IMR-90 (cell line): ENCODE results near the gene NPIPB6. TPM values are rescaled to one million over a fixed set of nuclear protein-coding genes. Genes with fewer than 3 reads are reported as not detected.
"Not testable (repeated sequence)": the region's sequence is repeated elsewhere in the genome, so short reads cannot be mapped to it uniquely, and the experiment has no call there.

Experiments used
- ATAC-seq: fragments of 200-7000 bp; cut with Tn5 transposase; 2 replicates; pipeline ENCODE4 v1.9.1; 2020; ENCODE audit warnings: low read depth, mild to moderate bottlenecking, moderate library complexity
- BruUV-seq: library from RNA; stranded (reverse); fragments of 400-500 nt; replicated peaks from 2 replicates; lab custom pipeline; 2021; lab: Mats Ljungman, UMichigan
- CTCF ChIA-PET: fragments of 300-600 bp; formaldehyde crosslinking; extraction: SDS; loops from one replicate; lab custom pipeline; 2021; ENCODE audit warnings: antibody characterized with exemption; lab: Yijun Ruan, JAX
- POLR2A ChIA-PET: fragments of 300-600 bp; sonication (Branson Sonifier 250); formaldehyde crosslinking; loops from one replicate; lab custom pipeline; 2022; ENCODE audit warnings: antibody characterized with exemption; ENCODE audit not compliant: unreplicated experiment; lab: Charles Lee
- DNase-seq: peaks from one replicate; pipeline ENCODE4 v3.0.0; 2013
- H2AFZ ChIP-seq: replicated peaks from 2 replicates; pipeline ENCODE3; 2013; ENCODE audit warnings: low read length, mild to moderate bottlenecking; ENCODE audit not compliant: poor library complexity
- H2AK5ac ChIP-seq: 2 replicates; pipeline ENCODE4 v1.6.1; 2013; ENCODE audit warnings: low read depth, low read length, inconsistent platforms
- H2AK9ac ChIP-seq: replicated peaks from 2 replicates; pipeline ENCODE3; 2013; ENCODE audit warnings: mild to moderate bottlenecking, low read depth, low read length, moderate library complexity; ENCODE audit not compliant: poor library complexity
- H2BK120ac ChIP-seq: 2 replicates; pipeline ENCODE4 v1.6.1; 2013; ENCODE audit warnings: low read depth, low read length, inconsistent platforms
- H2BK15ac ChIP-seq: 3 replicates; pipeline ENCODE4 v1.6.1; 2013; ENCODE audit warnings: low read depth, low read length, inconsistent platforms
- H2BK20ac ChIP-seq: 2 replicates; pipeline ENCODE4 v1.6.1; 2013; ENCODE audit warnings: low read depth, mild to moderate bottlenecking, inconsistent platforms, low read length, moderate library complexity
- H2BK5ac ChIP-seq: 2 replicates; pipeline ENCODE4 v1.6.1; 2013; ENCODE audit warnings: mild to moderate bottlenecking, low read depth, low read length, inconsistent platforms; ENCODE audit not compliant: poor library complexity, severe bottlenecking
- H3K14ac ChIP-seq: replicated peaks from 2 replicates; pipeline ENCODE4 v1.6.1; 2013; ENCODE audit warnings: low read depth, low read length, inconsistent platforms
- H3K18ac ChIP-seq: 2 replicates; pipeline ENCODE4 v1.6.1; 2013; ENCODE audit warnings: low read depth, low read length, control low read depth
- H3K23ac ChIP-seq: 2 replicates; pipeline ENCODE4 v1.6.1; 2013; ENCODE audit warnings: low read depth, low read length, inconsistent platforms
- H3K27ac ChIP-seq: 2 replicates; pipeline ENCODE4 v1.5.1; 2013; ENCODE audit warnings: mild to moderate bottlenecking, control low read depth, low read length; ENCODE audit not compliant: insufficient read depth
- H3K27me3 ChIP-seq: 2 replicates; pipeline ENCODE4 v1.6.1; 2013; ENCODE audit warnings: low read length; ENCODE audit not compliant: control insufficient read depth, insufficient read depth
- H3K36me3 ChIP-seq: 2 replicates; pipeline ENCODE4 v1.6.1; 2013; ENCODE audit warnings: low read length, mixed read lengths; ENCODE audit not compliant: control insufficient read depth, insufficient read depth
- H3K4ac ChIP-seq: 2 replicates; pipeline ENCODE4 v1.6.1; 2013; ENCODE audit warnings: low read depth, low read length, inconsistent platforms
- H3K4me1 ChIP-seq: 2 replicates; pipeline ENCODE4 v1.6.1; 2013; ENCODE audit warnings: low read length, mixed read lengths; ENCODE audit not compliant: control insufficient read depth, insufficient read depth
- H3K4me2 ChIP-seq: 2 replicates; pipeline ENCODE4 v1.6.1; 2013; ENCODE audit warnings: low read depth, mild to moderate bottlenecking, control low read depth, low read length, moderate library complexity
- H3K4me3 ChIP-seq: 2 replicates; pipeline ENCODE4 v1.5.1; 2013; ENCODE audit warnings: low read depth, mild to moderate bottlenecking, control low read depth, low read length, moderate library complexity; ENCODE audit not compliant: insufficient read depth
- H3K56ac ChIP-seq: 2 replicates; pipeline ENCODE4 v1.6.1; 2013; ENCODE audit warnings: low read length, inconsistent platforms; ENCODE audit not compliant: insufficient read depth; ENCODE audit errors: extremely low read depth
- H3K79me1 ChIP-seq, 2 experiments: 2 replicates each; pipeline ENCODE4 v1.6.1; 2013; ENCODE audit warnings: low read length in 2 of 2, inconsistent platforms in 1 of 2, low read depth in 1 of 2
- H3K9ac ChIP-seq: 2 replicates; pipeline ENCODE4 v1.6.1; 2013; ENCODE audit warnings: low read depth, low read length, control low read depth
- H3K9me1 ChIP-seq: 2 replicates; pipeline ENCODE4 v1.6.1; 2013; ENCODE audit warnings: low read length, inconsistent platforms; ENCODE audit not compliant: insufficient read depth
- H3K9me3 ChIP-seq: 2 replicates; pipeline ENCODE4 v1.6.1; 2013; ENCODE audit warnings: low read length; ENCODE audit not compliant: control insufficient read depth, insufficient read depth
- H4K20me1 ChIP-seq: 2 replicates; pipeline ENCODE4 v1.6.1; 2013; ENCODE audit warnings: low read length, inconsistent platforms; ENCODE audit not compliant: insufficient read depth
- H4K5ac ChIP-seq: 2 replicates; pipeline ENCODE4 v1.6.1; 2013; ENCODE audit warnings: mild to moderate bottlenecking, low read depth, low read length, control low read depth
- H4K8ac ChIP-seq, 2 experiments: 2 replicates each; pipeline ENCODE4 v1.6.1; 2013; ENCODE audit warnings: low read depth in 2 of 2, low read length in 2 of 2, control low read depth in 1 of 2, inconsistent platforms in 1 of 2
- H4K91ac ChIP-seq: 2 replicates; pipeline ENCODE4 v1.6.1; 2013; ENCODE audit warnings: low read depth, low read length, inconsistent platforms; ENCODE audit not compliant: insufficient read depth
- WGBS, 2 experiments: methylation state at CpG; one replicate each; pipeline versions ENCODE4 v1.1.5 to v1.1.7; 2013; ENCODE audit warnings: missing lambda C conversion rate in 2 of 2; ENCODE audit not compliant: insufficient read length in 1 of 2; ENCODE audit errors: extremely low coverage in 2 of 2; 5-methylcytosine and 5-hydroxymethylcytosine counted together
- dilution Hi-C: fragments of 300-500 bp; cut with HindIII; formaldehyde crosslinking; loops from one replicate; pipeline ENCODE4 v1.14.3; 2018; ENCODE audit warnings: low sequenced_read_pairs; ENCODE audit not compliant: unreplicated experiment
- in situ Hi-C: fragments of 300-500 bp; cut with MboI; formaldehyde crosslinking; loops from 3 replicates; pipeline ENCODE4 v1.14.3; 2019; ENCODE audit warnings: low sequenced_read_pairs, inconsistent platforms, mixed read lengths
- intact Hi-C: fragments of 100-400 bp; cut with micrococcal nuclease; formaldehyde crosslinking; loops from 2 replicates; pipeline ENCODE4 v1.10.0; 2022
- polyA plus RNA-seq, 3 experiments: library from polyadenylated mRNA; depleted of rRNA; stranded (reverse); fragments of >200 nt; gene quantifications; 2 replicates each; pipeline ENCODE4 v1.2.3, GENCODE V29; 2012; ENCODE audit warnings: low replicate concordance in 1 of 3
- total RNA-seq: library from RNA; depleted of rRNA; stranded (reverse); fragments of >200 nt; gene quantifications from 2 replicates; pipeline ENCODE4 v1.2.3, GENCODE V29; 2012

Gene NPIPB6
- total and polyA plus RNA-seq, 2 of the 4 experiments (the other 2 are of a cell fraction), result 0.18 to 0.19 TPM

DNA sequence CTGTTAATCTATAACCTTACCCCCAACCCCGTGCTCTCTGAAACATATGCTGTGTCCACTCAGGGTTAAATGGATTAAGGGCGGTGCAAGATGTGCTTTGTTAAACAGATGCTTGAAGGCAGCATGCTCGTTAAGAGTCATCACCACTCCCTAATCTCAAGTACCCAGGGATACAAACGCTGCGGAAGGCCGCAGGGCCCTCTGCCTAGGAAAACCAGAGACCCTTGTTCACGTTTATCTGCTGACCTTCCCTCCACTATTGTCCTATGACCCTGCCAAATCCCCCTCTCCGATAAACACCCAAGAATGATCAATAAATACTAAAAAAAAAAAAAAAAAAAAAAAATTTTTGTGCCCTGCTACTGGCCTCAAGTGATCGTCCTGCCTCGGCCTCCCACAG is 14.5 kb upstream of the NPIPB6 start:
- H2BK20ac ChIP-seq, H3K23ac ChIP-seq, H3K9me1 ChIP-seq, intact Hi-C loops, H2BK5ac ChIP-seq, H4K8ac ChIP-seq, in situ Hi-C loops, dilution Hi-C loops, H3K27ac ChIP-seq, ATAC-seq, CTCF ChIA-PET, H3K4ac ChIP-seq, H3K4me1 ChIP-seq, H4K20me1 ChIP-seq, H3K27me3 ChIP-seq, H3K9me3 ChIP-seq, H2AFZ ChIP-seq, DNase-seq, H3K4me3 ChIP-seq, H2BK120ac ChIP-seq, H3K79me1 ChIP-seq, H3K56ac ChIP-seq, H2AK5ac ChIP-seq, BruUV-seq, H2BK15ac ChIP-seq, H4K91ac ChIP-seq, POLR2A ChIA-PET, H3K14ac ChIP-seq, H3K36me3 ChIP-seq, H4K5ac ChIP-seq, H3K9ac ChIP-seq, H3K4me2 ChIP-seq, H3K18ac ChIP-seq, H2AK9ac ChIP-seq: not testable (repeated sequence)
- no CpG with 5 or more reads among the region's 10 CpGs for WGBS, 2 experiments

GRCh38 chr16:28377108-28377625 is 13.9 kb upstream of the NPIPB6 start:
- H4K91ac ChIP-seq, H3K9me3 ChIP-seq, H4K20me1 ChIP-seq, H2BK120ac ChIP-seq, intact Hi-C loops, H2AFZ ChIP-seq, H3K4me3 ChIP-seq, H2AK9ac ChIP-seq, POLR2A ChIA-PET, H4K5ac ChIP-seq, H2AK5ac ChIP-seq, H2BK5ac ChIP-seq, H3K18ac ChIP-seq, H3K36me3 ChIP-seq, H3K9me1 ChIP-seq, H3K14ac ChIP-seq, H2BK20ac ChIP-seq, BruUV-seq, H3K79me1 ChIP-seq, CTCF ChIA-PET, H3K4me2 ChIP-seq, H3K9ac ChIP-seq, H3K4ac ChIP-seq, H3K27ac ChIP-seq, ATAC-seq, H3K56ac ChIP-seq, in situ Hi-C loops, H2BK15ac ChIP-seq, H3K4me1 ChIP-seq, DNase-seq, H4K8ac ChIP-seq, H3K27me3 ChIP-seq, H3K23ac ChIP-seq, dilution Hi-C loops: not testable (repeated sequence)
- WGBS, 2 experiments, result no CpG with 5 or more reads among the region's 38 CpGs
